Lung (tissue), 12 donors: ENCODE measurements around the gene ZNF521. TPM values are rescaled to one million over a fixed set of nuclear protein-coding genes. Genes with fewer than 3 reads are reported as not detected.
A peak's percentile ranks its signal among the peaks of the same experiment; 100 is the strongest.

Source experiments
- ATAC-seq: fragments of 200-7000 bp; cut with Tn5 transposase; one replicate; pipeline ENCODE4 v1.9.1; 2020; ENCODE audit warnings: moderate number of reproducible peaks; ENCODE audit not compliant: insufficient read depth, low FRiP score
- DNase-seq, 3 donors: peaks; one replicate each; pipeline ENCODE4 v3.0.0-alpha.2; 2013 to 2017
- H3K27ac ChIP-seq, 2 donors: one replicate each; pipeline ENCODE4 v1.5.1; 2013; ENCODE audit warnings: mild to moderate bottlenecking in 2 of 2, moderate library complexity in 2 of 2, control low read depth in 1 of 2, inconsistent platforms in 1 of 2, low read depth in 1 of 2, low read length in 1 of 2
- H3K27me3 ChIP-seq, 3 donors: one replicate each; pipeline ENCODE4 v1.5.1; 2013; ENCODE audit warnings: low read length in 2 of 3; ENCODE audit not compliant: control insufficient read depth in 3 of 3, insufficient read depth in 3 of 3
- H3K36me3 ChIP-seq, 4 donors: one replicate each; pipeline ENCODE4 v1.5.1; 2013; ENCODE audit warnings: low read length in 4 of 4, mild to moderate bottlenecking in 1 of 4, moderate library complexity in 1 of 4; ENCODE audit not compliant: control insufficient read depth in 4 of 4, insufficient read depth in 4 of 4
- H3K4me1 ChIP-seq, 5 donors: one replicate each; pipeline ENCODE4 v1.5.1; 2013; ENCODE audit warnings: low read length in 5 of 5, mild to moderate bottlenecking in 2 of 5, moderate library complexity in 1 of 5; ENCODE audit not compliant: control insufficient read depth in 5 of 5, insufficient read depth in 5 of 5
- H3K4me3 ChIP-seq: one replicate; pipeline ENCODE4 v1.5.1; 2013; ENCODE audit warnings: mild to moderate bottlenecking, control low read depth, moderate library complexity
- H3K9ac ChIP-seq, 2 donors: one replicate each; pipeline ENCODE4 v1.5.1; 2013; ENCODE audit warnings: low read length in 2 of 2, control low read depth in 1 of 2; ENCODE audit not compliant: insufficient read depth in 1 of 2
- H3K9me3 ChIP-seq, 4 donors: one replicate each; pipeline ENCODE4 v1.5.1; 2013; ENCODE audit warnings: low read length in 3 of 4, mild to moderate bottlenecking in 1 of 4, moderate library complexity in 1 of 4; ENCODE audit not compliant: control insufficient read depth in 4 of 4, insufficient read depth in 3 of 4
- CTCF ChIP-seq: IDR thresholded peaks from 2 replicates; pipeline ENCODE4 v1.5.1; 2012; ENCODE audit warnings: mild to moderate bottlenecking; ENCODE audit errors: control extremely low read depth, extremely low read depth
- WGBS, 2 donors: extraction: QIAGEN DNeasy Blood & Tissue Kit; methylation state at CpG; one replicate each; pipeline ENCODE4 v1.1.7; 2013; 5-methylcytosine and 5-hydroxymethylcytosine counted together
- polyA plus RNA-seq, 2 donors: library from polyadenylated mRNA; stranded (reverse); fragments of 200-250 nt; gene quantifications; one replicate each; pipeline ENCODE4 v1.2.1, GENCODE V29; 2013
- total RNA-seq, 2 donors: library from RNA; depleted of rRNA in 1 of 2; stranded (reverse); fragments of >200 nt in 1 of 2; gene quantifications; one replicate each; pipeline ENCODE4 v1.2.1, GENCODE V29; 2014 to 2021
- donor health status: control.
- donor health status: control.
- donor health status: Bipolar disorder and iron deficiency.
- donor health status: healthy.
- donor health status: DM: yes; HTN: yes; CAD: no.

ZNF521 gene
- total and polyA plus RNA-seq, 4 donors = 1.5 to 48.8 (median 10.7) TPM

GRCh38 chr18:25166113-25166512 lies 185.9 kb downstream of the ZNF521 start:
- TF ChIP-seq CTCF = no peak
- H3K36me3 ChIP-seq = peaks cover 0 to 4% (median 2%) of the 10 kb centered on the region in 4 donors
- no peak for DNase-seq
- WGBS, 2 donors = 71 to 81% methylated on average over 1 of the region's 1 CpG
- H3K4me1 ChIP-seq = peaks cover 0 to 20% (median 13%) of the 10 kb centered on the region in 5 donors
- ATAC-seq = no peak
- no peak overlapping the region for H3K9ac ChIP-seq
- no peak overlapping the region for H3K27ac ChIP-seq
- no peak overlapping the region for H3K4me3 ChIP-seq
- no peaks in the 10 kb centered on the region for H3K27me3 ChIP-seq
- no peaks in the 10 kb centered on the region for H3K9me3 ChIP-seq

GRCh38 chr18:25164848-25165811 lies 186.8 kb downstream of the ZNF521 start:
- Histone ChIP-seq H3K9me3 (no peaks in the 10 kb centered on the region), H3K4me1 (peaks cover 0 to 20% (median 13%) of the 10 kb centered on the region in 5 donors), H3K27me3 (no peaks in the 10 kb centered on the region), H3K4me3 (no peak overlapping the region), H3K27ac (no peak overlapping the region), H3K36me3 (peaks cover 0 to 4% (median 2%) of the 10 kb centered on the region in 4 donors), H3K9ac (peak overlapping the region in 1 of 2 donors; percentile 6)
- ATAC-seq (peak; percentile 13), DNase-seq (peak; percentile 46 to 65 (median 57))
- WGBS, 2 donors = 13 to 16% methylated on average over 10 of the region's 10 CpGs
- no peak for TF ChIP-seq CTCF

- H3K4me3 ChIP-seq = no peak overlapping the region
- ATAC-seq (no peak), DNase-seq (no peak)
- no peaks in the 10 kb centered on the region for H3K27me3 ChIP-seq
- H3K27ac ChIP-seq = no peak overlapping the region
- peaks cover 0 to 4% (median 2%) of the 10 kb centered on the region in 4 donors for H3K36me3 ChIP-seq
- no peaks in the 10 kb centered on the region for H3K9me3 ChIP-seq
- peaks cover 0 to 20% (median 13%) of the 10 kb centered on the region in 5 donors for H3K4me1 ChIP-seq
- WGBS, 2 donors = 29 to 32% methylated on average over 6 of the region's 6 CpGs
- no peak for TF ChIP-seq CTCF
- no peak overlapping the region for H3K9ac ChIP-seq
These were observed 187.6 kb downstream of the ZNF521 start for GRCh38 chr18:25164211-25164847.
